Stimulated activated CD8-positive, alpha-beta memory T cell treated with anti-CD3 and anti-CD28 coated beads, Interleukin-15, amount 100 ng/mL, for 48 hours (primary cell): Measurements from ENCODE around the gene MYO1G.
"Not testable (repeated sequence)": the region's sequence is repeated elsewhere in the genome, so short reads cannot be mapped to it uniquely, and the experiment has no call there.

ENCODE experiments used
- DNase-seq, 2 donors: peaks; one replicate each; pipeline ENCODE4 v3.0.0-alpha.2; 2020; ENCODE audit warnings: low read depth in 2 of 2

The MYO1G gene

DNA sequence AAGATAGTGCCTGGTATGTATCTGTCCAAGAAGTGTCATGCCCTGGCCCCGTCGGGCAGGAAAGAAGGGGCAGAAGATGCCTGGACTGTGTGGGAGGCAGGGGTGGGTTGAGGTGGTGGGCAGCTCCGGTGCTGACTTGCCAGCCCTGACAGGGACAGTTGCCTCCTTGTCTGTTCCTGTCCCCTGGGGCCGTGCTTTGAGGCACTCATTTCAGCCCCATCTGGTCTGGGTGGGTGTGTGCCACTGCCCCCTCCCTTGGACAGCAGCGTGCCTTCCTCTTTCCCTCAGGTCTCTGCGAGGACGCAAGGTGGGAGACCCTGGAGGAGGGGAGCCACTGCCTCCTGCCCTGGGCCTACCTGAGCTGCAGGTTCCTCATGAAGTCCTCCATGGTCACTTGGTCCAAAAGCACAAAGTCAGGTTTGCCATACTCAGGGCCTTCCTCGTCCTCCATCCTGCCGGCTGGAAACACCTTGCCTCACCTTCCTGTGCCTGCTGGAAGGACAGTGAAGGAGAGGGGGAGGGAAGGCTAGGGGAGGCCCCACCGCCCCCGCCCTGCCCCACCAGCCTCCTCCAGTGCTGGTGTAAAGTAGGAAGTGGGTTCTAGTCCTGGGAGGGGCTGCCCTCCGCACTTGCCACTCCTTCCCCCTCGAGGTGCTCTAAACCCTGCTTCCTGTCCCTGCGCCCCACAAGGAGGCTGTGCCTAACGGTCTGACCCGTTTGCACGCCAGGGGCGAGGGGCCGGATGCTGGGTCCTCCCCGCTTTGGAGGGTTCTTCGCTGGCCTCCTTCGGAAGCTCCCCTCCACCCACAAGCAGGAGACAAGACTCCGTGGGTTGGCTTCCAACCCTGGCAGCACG is at the start of gene MYO1G:
MYO1G (minus strand) TSS at position 505 of the 856 bp plus-strand sequence; CDS start at position 451, 54 bp downstream.
- DNase-seq = peak; percentile 93 to 95

GRCh38 chr7:45028138-45028919 is 49.5 kb upstream of the MYO1G start:
- DNase-seq = no peak

DNA sequence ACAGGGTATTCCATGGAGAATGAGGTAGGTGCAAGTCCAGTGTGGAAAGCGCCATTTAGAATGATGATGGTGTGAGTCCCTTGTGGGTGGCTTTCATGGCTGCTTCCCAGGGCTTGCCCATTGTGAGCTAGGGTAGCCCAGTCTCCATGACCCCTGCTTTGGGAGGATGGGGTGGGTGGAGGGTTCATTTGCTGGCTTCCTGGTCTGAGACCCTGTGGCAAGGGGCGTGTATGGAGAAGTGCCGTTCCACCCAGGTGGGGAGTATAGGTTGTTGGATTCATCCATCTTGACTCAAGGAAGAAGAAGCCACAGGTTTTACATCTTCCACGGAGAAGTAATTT is 48.9 kb upstream of the MYO1G start:
- no peak for DNase-seq

- DNase-seq = no peak
Measured at GRCh38 chr7:45026984-45027773, 48.4 kb upstream of the MYO1G start.

- DNase-seq = no peak
Measured at GRCh38 chr7:45026013-45026412, 47.2 kb upstream of the MYO1G start.

DNA sequence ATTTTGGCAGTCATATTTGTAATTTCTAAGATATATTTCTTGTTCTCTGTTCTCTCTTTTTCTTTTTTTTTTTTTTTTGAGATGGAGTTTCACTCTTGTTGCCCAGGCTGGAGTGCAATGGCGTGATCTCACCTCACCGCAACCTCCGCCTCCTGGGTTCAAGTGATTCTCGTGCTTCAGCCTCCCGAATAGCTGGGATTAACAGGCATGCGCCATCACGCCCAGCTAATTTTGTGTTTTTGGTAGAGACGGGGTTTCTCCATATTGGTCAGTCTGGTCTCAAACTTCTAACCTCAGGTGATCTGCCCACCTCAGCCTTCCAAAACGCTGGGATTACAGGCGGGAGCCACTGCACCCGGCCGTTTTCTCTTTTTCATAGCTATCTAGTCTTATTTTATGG is 46.7 kb upstream of the MYO1G start:
- not testable (repeated sequence) for DNase-seq

DNA sequence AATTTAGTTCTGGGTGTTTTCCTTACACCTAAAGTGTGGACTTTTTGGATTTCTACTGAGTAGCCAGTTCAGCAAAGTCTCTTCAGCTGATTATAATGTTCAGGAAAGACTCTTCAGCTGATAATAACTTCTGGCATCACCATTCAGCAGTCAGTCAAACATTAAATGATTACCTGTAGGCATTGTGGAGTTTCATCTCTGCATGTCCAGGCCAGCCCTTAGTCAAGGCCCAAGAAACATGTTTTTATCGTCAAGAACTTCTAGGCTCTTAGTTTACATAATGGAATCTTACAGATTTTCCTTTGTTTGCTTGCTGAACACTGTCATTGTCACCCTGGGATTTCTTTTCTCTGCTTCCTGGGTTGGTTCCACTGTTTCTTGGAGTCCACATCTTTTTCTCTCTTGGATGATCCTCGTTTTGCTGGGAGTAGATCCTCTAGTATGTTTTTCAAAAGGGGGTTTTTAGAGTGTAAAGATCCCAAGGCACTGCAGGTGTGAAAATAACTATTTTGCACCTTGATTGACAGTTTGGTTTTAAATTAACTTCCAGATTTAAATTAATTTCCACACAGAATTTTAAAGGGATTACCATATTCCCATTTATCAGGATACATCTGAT is 45.4 kb upstream of the MYO1G start:
- DNase-seq = no peak

DNA sequence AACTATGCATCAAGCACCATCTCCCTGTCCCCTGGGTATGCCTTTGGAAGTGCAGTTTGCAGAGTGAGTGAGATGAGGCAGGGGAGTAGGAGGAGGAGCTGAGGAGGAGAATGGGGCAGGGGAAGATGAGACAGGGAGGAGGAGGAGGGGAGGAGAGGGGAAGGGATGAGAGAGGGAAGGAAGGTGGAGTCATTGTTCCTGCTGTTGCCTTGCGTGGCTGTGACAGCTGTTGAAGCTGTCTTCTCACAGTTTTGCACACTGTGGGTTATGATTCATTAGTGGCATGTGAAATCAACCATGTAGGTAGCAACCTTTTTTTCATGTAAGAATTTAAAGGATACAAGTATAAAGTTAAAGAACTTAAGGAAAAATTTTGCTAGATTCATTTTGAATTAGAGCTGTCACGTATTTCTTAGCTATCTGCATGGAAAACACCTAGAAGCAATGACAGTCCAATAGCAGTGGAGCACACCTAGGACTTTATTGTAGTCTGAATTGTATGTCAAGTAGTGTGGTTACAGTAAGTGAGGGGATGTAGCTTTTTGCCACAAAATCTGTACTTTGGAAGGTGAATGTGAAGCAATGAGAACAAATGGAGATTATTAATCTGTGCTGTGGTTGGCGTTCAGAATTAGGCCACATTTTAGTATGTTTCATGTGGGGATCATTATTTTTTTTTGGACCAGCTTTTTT is 42.9 kb upstream of the MYO1G start:
- DNase-seq = no peak

DNA sequence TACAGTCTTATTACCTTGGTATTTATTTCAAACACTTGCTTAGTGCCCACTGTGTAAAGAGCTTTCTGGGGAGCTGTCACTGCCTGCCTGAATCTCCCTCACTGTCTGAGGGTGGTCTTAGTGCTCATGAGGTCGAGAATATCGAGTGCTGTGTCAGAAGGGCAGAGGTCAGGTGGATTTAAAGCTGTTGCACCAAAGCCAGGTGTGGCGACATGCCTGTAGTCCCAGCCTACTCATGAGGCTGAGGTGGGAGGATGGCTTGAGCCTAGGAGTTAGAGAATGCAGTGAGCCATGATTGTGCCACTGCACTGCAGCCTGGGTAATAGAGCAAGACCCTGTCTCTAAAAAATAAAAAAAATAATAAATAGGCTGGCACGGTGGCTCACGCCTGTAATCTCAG is 42.1 kb upstream of the MYO1G start:
- DNase-seq = no peak

DNA sequence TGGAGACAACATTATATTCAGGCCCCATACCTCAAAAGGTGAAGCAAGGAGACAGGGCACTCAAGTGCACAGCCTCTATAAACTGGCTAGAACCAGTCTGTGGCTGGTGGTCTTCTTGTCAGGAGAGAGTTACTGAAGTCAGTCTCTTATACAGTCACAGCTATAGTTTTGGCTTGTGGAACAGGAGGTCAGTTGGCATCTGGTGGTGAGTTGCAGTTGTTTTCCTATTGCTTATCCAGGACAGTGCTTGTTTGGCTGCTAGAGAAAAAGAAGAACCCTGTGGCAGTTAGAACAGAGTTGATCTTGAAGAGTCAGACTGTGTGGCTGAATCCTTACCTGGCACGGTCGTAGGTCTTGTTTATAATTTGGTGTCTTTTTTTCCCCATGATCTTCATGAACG is 38.4 kb upstream of the MYO1G start:
- no peak for DNase-seq

DNA sequence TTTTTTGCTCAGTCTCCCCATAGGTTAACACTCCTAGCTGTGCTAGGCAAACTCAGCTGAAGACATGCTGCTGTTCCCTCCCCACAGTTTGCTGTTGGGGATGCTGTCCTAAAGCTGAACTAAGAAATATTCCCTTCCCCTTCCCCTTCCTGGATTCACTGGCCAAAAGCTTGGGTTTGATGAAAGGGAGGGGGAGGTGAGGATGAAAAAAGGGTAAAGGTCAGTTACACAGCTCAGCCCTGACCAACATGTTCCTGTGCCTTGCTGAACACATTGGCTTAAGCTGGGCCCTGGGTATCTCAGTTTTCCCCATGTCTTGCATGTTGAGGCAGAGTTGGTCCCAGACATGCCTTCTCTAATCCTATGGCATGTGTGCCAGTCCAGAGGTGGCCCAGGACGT is 36.5 kb upstream of the MYO1G start:
- no peak for DNase-seq

GRCh38 chr7:45013465-45013967 is 34.7 kb upstream of the MYO1G start:
- no peak for DNase-seq

GRCh38 chr7:45007571-45008328 is 28.9 kb upstream of the MYO1G start:
- no peak for DNase-seq

DNA sequence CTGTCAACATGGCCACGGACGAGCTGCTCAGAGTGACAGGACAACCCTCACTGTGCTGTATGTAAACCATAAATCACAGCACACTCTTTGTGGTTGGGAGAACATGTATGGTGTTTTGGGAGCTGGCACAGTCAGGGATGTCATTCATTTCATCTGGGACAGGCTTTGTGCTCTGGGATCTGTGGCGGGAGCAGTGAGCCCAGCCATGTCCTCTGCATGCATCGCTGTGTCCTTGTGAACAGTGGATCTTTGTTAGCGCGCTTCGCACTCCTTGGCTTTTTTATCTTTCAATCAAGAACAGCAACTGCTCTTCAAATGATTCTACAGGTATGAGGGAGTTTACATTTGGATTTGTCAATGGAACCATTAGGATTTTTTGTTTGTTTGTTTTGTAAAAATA is 28.3 kb upstream of the MYO1G start:
- DNase-seq = no peak

GRCh38 chr7:45003789-45004188 is 25.0 kb upstream of the MYO1G start:
- DNase-seq = no peak

GRCh38 chr7:45001826-45002225 is 23.0 kb upstream of the MYO1G start:
- DNase-seq = no peak

GRCh38 chr7:45001138-45001694 is 22.4 kb upstream of the MYO1G start:
- peak in 1 of 2 donors; percentile 57 for DNase-seq

- no peak for DNase-seq
Measured at GRCh38 chr7:45000093-45001032, 21.5 kb upstream of the MYO1G start, which contains the start of gene CCM2. CCM2 (plus strand) TSS chr7:45000201; CDS start chr7:45000334, 133 bp downstream.
